GM12878 (cell line): ENCODE results near the gene LSM3. TPM values are rescaled to one million over a fixed set of nuclear protein-coding genes. Genes with fewer than 3 reads are reported as not detected.

Experiments used
- FOS ChIP-seq: IDR thresholded peaks from 3 replicates; pipeline ENCODE4 v1.6.1; 2011; ENCODE audit warnings: borderline replicate concordance; ENCODE audit not compliant: insufficient read length; ENCODE audit errors: extremely low read depth
- HDGF ChIP-seq: fragments of 450-650 bp; IDR thresholded peaks from 2 replicates; pipeline ENCODE4 v1.6.1; 2016; ENCODE audit warnings: antibody characterized with exemption
- MLLT1 ChIP-seq: fragments of 450-650 bp; IDR thresholded peaks from 2 replicates; pipeline ENCODE4 v1.6.1; 2016; ENCODE audit warnings: mild to moderate bottlenecking
- MTA3 ChIP-seq: IDR thresholded peaks from 2 replicates; pipeline ENCODE4 v1.6.1; 2012; ENCODE audit warnings: low read length, inconsistent platforms, borderline replicate concordance
- NR2F1 ChIP-seq: fragments of 450-650 bp; conservative IDR thresholded peaks from 2 replicates; pipeline ENCODE4 v1.6.1; 2017; ENCODE audit warnings: mild to moderate bottlenecking
- POLR2AphosphoS5 ChIP-seq: IDR thresholded peaks from 2 replicates; pipeline ENCODE4 v1.6.1; 2011; ENCODE audit warnings: mild to moderate bottlenecking, low read length, inconsistent platforms
- REST ChIP-seq: IDR thresholded peaks from 2 replicates; pipeline ENCODE4 v1.6.1; 2012; ENCODE audit warnings: mild to moderate bottlenecking, low read depth, low read length
- STAT3 ChIP-seq: IDR thresholded peaks from 2 replicates; pipeline ENCODE4 v1.6.1; 2011; ENCODE audit warnings: low read depth, low read length, improper control_type of control experiment
- ZZZ3 ChIP-seq: IDR thresholded peaks from 2 replicates; pipeline ENCODE4 v1.6.1; 2011; ENCODE audit warnings: low read depth; ENCODE audit not compliant: control insufficient read depth, insufficient read length
- polyA plus RNA-seq, 11 experiments: library from polyadenylated mRNA; depleted of rRNA in 4 of 11; unstranded in 6 of 11; stranded (reverse) in 5 of 11; fragments of >200 nt; fragmentation: Nextera tagmentation in 4 of 11; fragmentation: Illumina TruSeq in 1 of 11; extraction: Ambion mirVana in 4 of 11; extraction: Trizol in 1 of 11; gene quantifications; 1 replicate in 1 of 11; 2 replicates in 10 of 11; pipeline versions ENCODE4 v1.2.1 to v1.2.3, GENCODE V29; 2011 to 2016; ENCODE audit warnings: inconsistent platforms in 2 of 11, missing spikeins in 2 of 11, low read depth in 1 of 11
- total RNA-seq, 4 experiments: library from RNA; depleted of rRNA in 3 of 4; stranded (reverse); fragments of >200 nt in 3 of 4; fragmentation: Illumina TruSeq in 1 of 4; extraction: Trizol in 1 of 4; gene quantifications; 2 replicates each; pipeline versions ENCODE4 v1.2.1 to v1.2.3, GENCODE V29; 2013 to 2021
- TF ChIP-seq, protein P1 (sequence below): fragments of 450-650 bp; formaldehyde crosslinking; IDR thresholded peaks from 2 replicates; pipeline ENCODE4 v1.5.0; 2022; ENCODE audit warnings: mild to moderate bottlenecking, missing genetic modification characterization

The LSM3 gene
- total and polyA plus RNA-seq, 10 of the 15 experiments (the other 5 are each of a cell fraction or from before 2014, with no cell fraction given) = 15.5 to 111 (median 29.1) TPM

DNA sequence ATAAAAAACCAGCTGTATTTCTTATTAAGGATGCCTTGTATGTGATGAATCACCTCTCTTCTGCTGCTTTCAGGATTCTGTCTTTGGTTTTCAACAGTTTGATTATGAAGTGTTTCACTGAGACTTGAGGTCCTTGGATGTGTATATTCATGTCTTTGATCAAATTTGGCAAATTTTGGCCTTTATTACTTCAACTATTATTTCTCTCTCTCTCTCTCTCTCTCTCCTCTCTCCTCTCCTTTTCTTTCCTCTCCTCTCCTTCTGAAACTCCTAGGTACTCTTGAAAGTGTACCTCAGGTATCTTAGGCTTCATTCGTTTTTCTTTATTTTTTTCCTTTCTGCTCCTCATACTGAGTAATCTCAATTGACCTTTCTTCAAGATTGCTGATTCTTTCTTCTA lies 43.3 kb downstream of the LSM3 start (continued):
- TF ChIP-seq, protein P1, sequence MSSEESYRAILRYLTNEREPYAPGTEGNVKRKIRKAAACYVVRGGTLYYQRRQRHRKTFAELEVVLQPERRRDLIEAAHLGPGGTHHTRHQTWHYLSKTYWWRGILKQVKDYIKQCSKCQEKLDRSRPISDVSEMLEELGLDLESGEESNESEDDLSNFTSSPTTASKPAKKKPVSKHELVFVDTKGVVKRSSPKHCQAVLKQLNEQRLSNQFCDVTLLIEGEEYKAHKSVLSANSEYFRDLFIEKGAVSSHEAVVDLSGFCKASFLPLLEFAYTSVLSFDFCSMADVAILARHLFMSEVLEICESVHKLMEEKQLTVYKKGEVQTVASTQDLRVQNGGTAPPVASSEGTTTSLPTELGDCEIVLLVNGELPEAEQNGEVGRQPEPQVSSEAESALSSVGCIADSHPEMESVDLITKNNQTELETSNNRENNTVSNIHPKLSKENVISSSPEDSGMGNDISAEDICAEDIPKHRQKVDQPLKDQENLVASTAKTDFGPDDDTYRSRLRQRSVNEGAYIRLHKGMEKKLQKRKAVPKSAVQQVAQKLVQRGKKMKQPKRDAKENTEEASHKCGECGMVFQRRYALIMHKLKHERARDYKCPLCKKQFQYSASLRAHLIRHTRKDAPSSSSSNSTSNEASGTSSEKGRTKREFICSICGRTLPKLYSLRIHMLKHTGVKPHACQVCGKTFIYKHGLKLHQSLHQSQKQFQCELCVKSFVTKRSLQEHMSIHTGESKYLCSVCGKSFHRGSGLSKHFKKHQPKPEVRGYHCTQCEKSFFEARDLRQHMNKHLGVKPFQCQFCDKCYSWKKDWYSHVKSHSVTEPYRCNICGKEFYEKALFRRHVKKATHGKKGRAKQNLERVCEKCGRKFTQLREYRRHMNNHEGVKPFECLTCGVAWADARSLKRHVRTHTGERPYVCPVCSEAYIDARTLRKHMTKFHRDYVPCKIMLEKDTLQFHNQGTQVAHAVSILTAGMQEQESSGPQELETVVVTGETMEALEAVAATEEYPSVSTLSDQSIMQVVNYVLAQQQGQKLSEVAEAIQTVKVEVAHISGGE (CRISPR knock-in tag) = no peak
- TF ChIP-seq POLR2AphosphoS5 (no peak), HDGF (no peak), MLLT1 (no peak), STAT3 (no peak), NR2F1 (no peak), REST (no peak), FOS (no peak), MTA3 (no peak), ZZZ3 (no peak)
